ENCODE measurements around the gene SIGLEC14.
A peak's percentile ranks its signal among the peaks of the same experiment; 100 is the strongest.
"Not testable (repeated sequence)": the region's sequence is repeated elsewhere in the genome, so short reads cannot be mapped to it uniquely, and the experiment has no call there.

Gene SIGLEC14, protein sequence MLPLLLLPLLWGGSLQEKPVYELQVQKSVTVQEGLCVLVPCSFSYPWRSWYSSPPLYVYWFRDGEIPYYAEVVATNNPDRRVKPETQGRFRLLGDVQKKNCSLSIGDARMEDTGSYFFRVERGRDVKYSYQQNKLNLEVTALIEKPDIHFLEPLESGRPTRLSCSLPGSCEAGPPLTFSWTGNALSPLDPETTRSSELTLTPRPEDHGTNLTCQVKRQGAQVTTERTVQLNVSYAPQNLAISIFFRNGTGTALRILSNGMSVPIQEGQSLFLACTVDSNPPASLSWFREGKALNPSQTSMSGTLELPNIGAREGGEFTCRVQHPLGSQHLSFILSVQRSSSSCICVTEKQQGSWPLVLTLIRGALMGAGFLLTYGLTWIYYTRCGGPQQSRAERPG

DNA sequence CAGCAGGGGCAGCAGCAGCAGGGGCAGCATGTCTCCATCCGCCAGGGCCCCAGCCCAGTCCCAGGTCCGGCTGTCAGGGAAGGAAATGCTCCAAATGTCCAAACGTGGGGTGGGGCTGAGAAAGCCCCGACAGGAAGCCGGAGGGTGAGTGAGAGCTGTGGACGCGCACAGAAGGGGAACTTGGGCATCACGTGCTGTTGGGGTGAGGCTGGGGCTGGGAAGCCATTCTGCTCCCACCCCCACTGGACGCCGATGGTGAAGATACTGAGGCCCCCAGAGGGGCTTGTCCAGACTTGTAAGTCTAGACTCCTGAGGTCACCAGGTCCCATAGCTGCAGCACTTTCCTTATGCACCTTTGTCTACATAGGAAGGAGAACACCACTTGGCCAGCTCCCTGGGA lies at the start of gene SIGLEC14:
Gene SIGLEC14, minus strand, starts transcription at position 96 of the 400 bp plus-strand sequence. Its CDS starts 66 bp downstream, at position 30.
- not testable (repeated sequence) for H3K4me3 Mint-ChIP-seq; H3K27ac Mint-ChIP-seq; H3K4me1 Mint-ChIP-seq; DNase-seq; H3K27me3 Mint-ChIP-seq (ENCODE audit: low read depth, poor library complexity); H3K36me3 Mint-ChIP-seq (ENCODE audit: low read depth)
- H3K9me3 Mint-ChIP-seq = peaks cover 73% of the 10 kb centered on the region

DNA sequence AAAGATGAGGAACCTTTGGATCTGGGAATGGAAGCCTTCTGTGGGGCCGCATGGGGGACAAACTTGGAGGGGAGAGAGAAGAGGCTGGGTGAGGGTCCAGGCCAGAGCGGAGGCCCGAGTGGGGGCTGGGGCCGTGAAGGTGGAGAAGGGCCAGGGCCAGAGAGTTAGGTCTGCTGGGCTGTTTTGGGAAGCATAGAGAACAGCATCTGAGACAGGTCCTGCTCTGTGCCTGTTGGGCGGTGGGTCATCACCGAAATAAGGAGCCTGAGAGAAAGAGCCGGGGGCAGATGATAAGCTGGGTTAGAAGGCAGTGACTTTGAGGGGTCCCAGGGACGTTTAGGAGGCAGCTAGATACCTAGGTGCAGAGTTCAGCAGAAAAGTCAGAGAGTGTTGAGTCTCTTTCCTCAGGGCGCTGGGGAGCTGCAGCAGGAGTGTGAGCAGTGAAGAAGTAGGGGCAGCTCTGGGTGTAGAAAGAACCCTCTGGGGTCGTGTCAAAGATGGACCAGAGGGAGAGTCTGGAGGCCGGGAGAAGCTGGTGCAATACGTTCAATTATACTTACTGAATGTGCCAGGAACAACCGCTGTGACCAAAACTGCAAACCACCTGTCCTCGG lies 49.2 kb upstream of the SIGLEC14 start:
- Mint-ChIP-seq H3K27ac (no peak overlapping the region), H3K36me3 (ENCODE audit: low read depth) (peaks cover 80% of the 10 kb centered on the region), H3K9me3 (no peaks in the 10 kb centered on the region), H3K4me1 (peaks cover 49% of the 10 kb centered on the region), H3K27me3 (ENCODE audit: low read depth, poor library complexity) (peaks cover 7% of the 10 kb centered on the region), H3K4me3 (no peak overlapping the region)
- no peak for DNase-seq
- TF ChIP-seq, protein P1, sequence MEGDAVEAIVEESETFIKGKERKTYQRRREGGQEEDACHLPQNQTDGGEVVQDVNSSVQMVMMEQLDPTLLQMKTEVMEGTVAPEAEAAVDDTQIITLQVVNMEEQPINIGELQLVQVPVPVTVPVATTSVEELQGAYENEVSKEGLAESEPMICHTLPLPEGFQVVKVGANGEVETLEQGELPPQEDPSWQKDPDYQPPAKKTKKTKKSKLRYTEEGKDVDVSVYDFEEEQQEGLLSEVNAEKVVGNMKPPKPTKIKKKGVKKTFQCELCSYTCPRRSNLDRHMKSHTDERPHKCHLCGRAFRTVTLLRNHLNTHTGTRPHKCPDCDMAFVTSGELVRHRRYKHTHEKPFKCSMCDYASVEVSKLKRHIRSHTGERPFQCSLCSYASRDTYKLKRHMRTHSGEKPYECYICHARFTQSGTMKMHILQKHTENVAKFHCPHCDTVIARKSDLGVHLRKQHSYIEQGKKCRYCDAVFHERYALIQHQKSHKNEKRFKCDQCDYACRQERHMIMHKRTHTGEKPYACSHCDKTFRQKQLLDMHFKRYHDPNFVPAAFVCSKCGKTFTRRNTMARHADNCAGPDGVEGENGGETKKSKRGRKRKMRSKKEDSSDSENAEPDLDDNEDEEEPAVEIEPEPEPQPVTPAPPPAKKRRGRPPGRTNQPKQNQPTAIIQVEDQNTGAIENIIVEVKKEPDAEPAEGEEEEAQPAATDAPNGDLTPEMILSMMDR (IDR thresholded peaks at IDR 0.05) = no peak

DNA sequence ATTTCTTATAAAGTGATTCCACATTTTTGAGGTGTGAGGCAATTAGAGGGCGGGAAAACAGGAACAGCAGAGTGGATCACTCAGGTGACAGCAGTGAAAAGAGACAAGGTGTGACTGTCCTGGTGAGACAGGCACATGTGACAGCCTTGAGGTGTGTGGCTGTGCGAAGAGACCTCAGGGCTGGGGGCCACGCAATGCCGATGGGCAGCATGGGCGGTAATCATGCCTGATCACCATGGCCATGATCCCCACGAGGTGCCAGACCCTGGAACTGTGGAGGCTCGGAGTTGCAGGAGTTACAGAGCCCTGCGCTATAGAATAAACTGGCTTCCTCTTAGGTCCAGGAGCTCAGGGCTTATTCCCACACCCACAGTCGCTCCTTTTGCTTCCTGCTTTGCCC lies 48.5 kb upstream of the SIGLEC14 start:
- Mint-ChIP-seq H3K9me3 (no peaks in the 10 kb centered on the region), H3K27ac (no peak overlapping the region), H3K4me3 (no peak overlapping the region), H3K4me1 (peaks cover 45% of the 10 kb centered on the region), H3K36me3 (ENCODE audit: low read depth) (peaks cover 73% of the 10 kb centered on the region), H3K27me3 (ENCODE audit: low read depth, poor library complexity) (peaks cover 5% of the 10 kb centered on the region)
- TF ChIP-seq, protein P1 (IDR thresholded peaks at IDR 0.05) = no peak
- no peak for DNase-seq

DNA sequence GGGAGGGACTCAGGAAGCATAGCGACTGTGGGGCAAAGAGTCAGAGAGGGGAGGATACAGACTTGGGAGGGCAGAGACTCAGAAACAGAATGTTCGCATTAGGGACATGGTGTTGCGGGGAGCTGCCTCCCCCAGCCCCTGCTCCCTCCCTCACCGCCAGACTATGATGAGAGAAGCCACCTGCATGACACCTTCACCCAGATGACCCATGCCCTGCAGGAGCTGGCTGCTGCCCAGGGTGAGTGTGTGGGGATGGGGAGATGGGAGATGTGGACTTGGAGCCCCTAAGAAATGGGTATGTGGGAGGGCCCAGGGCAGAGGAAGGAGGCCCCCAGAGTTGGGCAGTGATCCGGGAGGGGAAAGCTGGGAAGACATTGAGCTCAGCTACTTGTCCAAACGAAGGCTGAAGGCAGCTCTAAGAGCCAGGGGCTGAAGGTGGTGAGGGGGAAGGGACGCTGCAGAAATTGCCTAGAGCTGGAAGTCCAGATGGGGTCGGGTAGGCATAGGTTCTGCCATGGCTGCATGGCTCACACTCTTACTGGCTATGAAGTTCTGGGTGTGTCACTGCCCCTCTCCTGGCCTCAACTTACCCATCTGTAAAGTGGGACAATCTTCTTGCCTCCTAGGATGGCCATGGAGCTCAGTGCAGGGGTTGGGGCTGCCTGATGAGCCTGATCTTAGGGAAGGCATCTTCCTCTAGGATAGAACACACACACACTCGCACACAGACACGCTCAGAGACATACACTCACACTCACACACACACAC lies 47.9 kb upstream of the SIGLEC14 start:
- DNase-seq = no peak

DNA sequence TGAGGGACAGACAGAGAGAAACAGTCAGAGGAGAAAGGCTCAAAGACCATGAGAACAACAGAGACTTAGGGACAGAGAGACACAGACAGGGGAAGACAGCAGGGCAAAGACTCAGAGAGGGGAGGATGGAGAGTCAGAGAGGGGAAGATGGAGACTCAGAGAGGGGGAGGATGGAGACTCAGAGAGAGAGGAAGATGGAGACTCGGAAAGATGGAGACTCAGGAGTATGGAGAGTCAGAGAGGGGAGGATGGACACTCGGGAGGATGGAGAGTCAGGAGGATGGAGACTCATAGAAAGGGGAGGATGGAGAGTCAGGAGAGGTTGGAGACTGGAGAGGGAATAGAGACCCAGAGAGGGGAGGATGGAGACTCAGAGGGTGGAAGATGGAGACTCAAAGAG lies 47.2 kb upstream of the SIGLEC14 start:
- Mint-ChIP-seq H3K36me3 (ENCODE audit: low read depth) (peaks cover 60% of the 10 kb centered on the region), H3K4me3 (peak overlapping the region; percentile 20), H3K4me1 (peaks cover 41% of the 10 kb centered on the region), H3K9me3 (no peaks in the 10 kb centered on the region), H3K27me3 (ENCODE audit: low read depth, poor library complexity) (peaks cover 3% of the 10 kb centered on the region), H3K27ac (no peak overlapping the region)
- DNase-seq = no peak
- TF ChIP-seq, protein P1 (IDR thresholded peaks at IDR 0.05) = no peak

More for the DNA sequence above, 47.9 kb upstream of the SIGLEC14 start:
- H3K4me3 Mint-ChIP-seq = peak overlapping the region; percentile 20
- H3K27me3 Mint-ChIP-seq (ENCODE audit: low read depth, poor library complexity) = peaks cover 3% of the 10 kb centered on the region
- peak overlapping the region; percentile 14 for H3K27ac Mint-ChIP-seq
- H3K36me3 Mint-ChIP-seq (ENCODE audit: low read depth) = peaks cover 67% of the 10 kb centered on the region
- no peaks in the 10 kb centered on the region for H3K9me3 Mint-ChIP-seq
- H3K4me1 Mint-ChIP-seq = peaks cover 42% of the 10 kb centered on the region
- TF ChIP-seq, protein P1 (IDR thresholded peaks at IDR 0.05) = no peak

DNA sequence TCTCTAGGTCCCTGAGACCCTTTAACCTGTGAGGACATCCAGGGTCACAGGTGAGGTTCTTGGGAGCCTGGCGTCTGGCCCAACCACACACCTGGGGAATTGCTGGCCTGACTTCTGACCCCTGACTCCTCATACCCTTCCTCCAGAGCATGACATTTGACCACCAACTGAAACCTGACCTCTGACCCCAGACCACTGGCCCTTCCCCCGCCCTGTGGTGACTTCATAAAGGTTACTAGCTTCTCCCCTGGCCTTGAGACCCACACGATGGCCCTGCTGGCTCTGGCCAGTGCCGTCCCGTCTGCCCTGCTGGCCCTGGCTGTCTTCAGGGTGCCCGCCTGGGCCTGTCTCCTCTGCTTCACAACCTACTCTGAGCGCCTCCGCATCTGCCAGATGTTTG lies 46.6 kb upstream of the SIGLEC14 start, which contains the start of gene SPACA6:
Gene SPACA6, plus strand, starts transcription at position 71 of the 400 bp plus-strand sequence. Its CDS starts 197 bp downstream, at position 268.
- peaks cover 46% of the 10 kb centered on the region for H3K4me1 Mint-ChIP-seq

More for the DNA sequence above, 46.6 kb upstream of the SIGLEC14 start, which contains the start of gene SPACA6:
- H3K27me3 Mint-ChIP-seq (ENCODE audit: low read depth, poor library complexity) = peaks cover 3% of the 10 kb centered on the region
- no peaks in the 10 kb centered on the region for H3K9me3 Mint-ChIP-seq
- peaks cover 55% of the 10 kb centered on the region for H3K36me3 Mint-ChIP-seq (ENCODE audit: low read depth)
- no peak for DNase-seq
- TF ChIP-seq, protein P1 (IDR thresholded peaks at IDR 0.05) = no peak
- peak within 1 kb of the TSS; percentile 90 for H3K27ac Mint-ChIP-seq
- peak within 1 kb of the TSS; percentile 86 for H3K4me3 Mint-ChIP-seq
